PC-3 (cell line): ENCODE results near the gene PPARD. TPM values are rescaled to one million over a fixed set of nuclear protein-coding genes. Genes with fewer than 3 reads are reported as not detected.

ENCODE experiments used
- ATAC-seq: fragments of 200-7000 bp; cut with Tn5 transposase; 2 replicates; pipeline ENCODE4 v1.9.1; 2020; ENCODE audit warnings: mild to moderate bottlenecking, moderate library complexity
- BruUV-seq: library from RNA; stranded (reverse); fragments of 400-500 nt; replicated peaks from 2 replicates; lab custom pipeline; 2021; lab: Mats Ljungman, UMichigan
- CTCF ChIA-PET: fragments of 300-600 bp; sonication (Branson Sonifier 250); formaldehyde crosslinking; loops from one replicate; lab custom pipeline; 2022; ENCODE audit warnings: antibody characterized with exemption; lab: Charles Lee
- POLR2A ChIA-PET: fragments of 300-600 bp; sonication (Branson Sonifier 250); formaldehyde crosslinking; loops from one replicate; lab custom pipeline; 2022; ENCODE audit warnings: antibody characterized with exemption; ENCODE audit not compliant: unreplicated experiment; lab: Charles Lee
- DNase-seq: peaks from one replicate; pipeline ENCODE4 v3.0.0-alpha.2; 2015
- H2AFZ ChIP-seq: fragments of 300-600 bp; sonication (generic); 2 replicates; pipeline ENCODE4 v1.6.0; 2016; ENCODE audit warnings: antibody characterized with exemption, low read length
- H3F3A ChIP-seq: fragments of 300-600 bp; sonication (generic); one replicate; pipeline ENCODE4 v1.6.0; 2017; ENCODE audit warnings: antibody characterized with exemption, low read length, control low read depth, mild to moderate bottlenecking; ENCODE audit not compliant: unreplicated experiment
- H3K27ac ChIP-seq: fragments of 300-600 bp; sonication (generic); 2 replicates; pipeline ENCODE4 v1.5.1; 2016; ENCODE audit warnings: mild to moderate bottlenecking, low read length
- H3K27me3 ChIP-seq: fragments of 300-600 bp; sonication (generic); 2 replicates; pipeline ENCODE4 v1.6.1; 2016; ENCODE audit warnings: low read length, mixed read lengths
- H3K36me3 ChIP-seq: fragments of 300-600 bp; sonication (generic); 2 replicates; pipeline ENCODE4 v1.6.1; 2016; ENCODE audit warnings: low read depth, mixed run types, low read length, mixed read lengths
- H3K4me1 ChIP-seq: fragments of 300-600 bp; sonication (generic); 2 replicates; pipeline ENCODE4 v1.5.1; 2016; ENCODE audit warnings: low read length; ENCODE audit not compliant: insufficient read depth
- H3K4me2 ChIP-seq: fragments of 300-600 bp; sonication (generic); 2 replicates; pipeline ENCODE4 v1.6.0; 2016; ENCODE audit warnings: low read length
- H3K4me3 ChIP-seq: fragments of 300-600 bp; sonication (generic); 2 replicates; pipeline ENCODE4 v1.5.1; 2016; ENCODE audit warnings: mild to moderate bottlenecking, low read length, mixed read lengths
- H3K79me2 ChIP-seq: fragments of 300-600 bp; sonication (generic); 2 replicates; pipeline ENCODE4 v1.6.1; 2017; ENCODE audit warnings: low read length, mixed read lengths
- H3K9ac ChIP-seq: fragments of 300-600 bp; sonication (generic); 2 replicates; pipeline ENCODE4 v1.6.0; 2016; ENCODE audit warnings: mild to moderate bottlenecking, low read length
- H3K9me2 ChIP-seq: fragments of 300-600 bp; sonication (generic); replicated peaks from 2 replicates; pipeline ENCODE4 v1.6.1; 2016; ENCODE audit warnings: mixed run types, low read length, mixed read lengths
- H3K9me3 ChIP-seq: fragments of 300-600 bp; sonication (generic); 2 replicates; pipeline ENCODE4 v1.6.1; 2016; ENCODE audit warnings: low read length, mixed read lengths
- H4K20me1 ChIP-seq: fragments of 300-600 bp; sonication (generic); 2 replicates; pipeline ENCODE4 v1.6.1; 2016; ENCODE audit warnings: low read length, mixed read lengths
- CTCF ChIP-seq: fragments of 300-600 bp; sonication (generic); conservative IDR thresholded peaks from 2 replicates; pipeline ENCODE4 v1.5.1; 2017; ENCODE audit warnings: antibody characterized with exemption, low read depth, mild to moderate bottlenecking, low read length
- EZH2 ChIP-seq: fragments of 300-600 bp; sonication (generic); IDR thresholded peaks from one replicate; pipeline ENCODE4 v1.6.1; 2017; ENCODE audit warnings: antibody characterized with exemption, mild to moderate bottlenecking, low read length; ENCODE audit not compliant: unreplicated experiment
- EZH2phosphoT487 ChIP-seq: fragments of 300-600 bp; sonication (generic); IDR thresholded peaks from 2 replicates; pipeline ENCODE4 v1.6.1; 2018; ENCODE audit warnings: mild to moderate bottlenecking, antibody characterized with exemption, low read length, borderline replicate concordance
- intact Hi-C: fragments of 100-400 bp; cut with micrococcal nuclease; formaldehyde crosslinking; loops from 2 replicates; pipeline ENCODE4 v1.9.0; 2023
- total RNA-seq: library from RNA; depleted of rRNA; stranded (reverse); fragments of >200 nt; gene quantifications from 2 replicates; pipeline ENCODE4 v1.2.3, GENCODE V29; 2014

Gene PPARD
- total RNA-seq, 1 experiment from 2014 or later = 24.5 TPM

- Histone ChIP-seq H3K79me2 (no peaks in the 10 kb centered on the region), H3K27ac (no peak overlapping the region), H4K20me1 (no peaks in the 10 kb centered on the region), H3K9ac (no peak overlapping the region), H3K4me1 (no peaks in the 10 kb centered on the region), H3K27me3 (no peaks in the 10 kb centered on the region), H3K9me3 (no peaks in the 10 kb centered on the region), H3K9me2 (no peaks in the 10 kb centered on the region), H2AFZ (0 out of 2 replicates have a peak overlapping the region, but pooled peaks have one; percentile 22), H3K4me3 (no peak overlapping the region), H3K4me2 (no peak overlapping the region), H3K36me3 (no peaks in the 10 kb centered on the region), H3F3A (no peaks in the 10 kb centered on the region)
- ATAC-seq = no peak
- no peak for TF ChIP-seq EZH2phosphoT487
- no peak for TF ChIP-seq EZH2
- no peak for TF ChIP-seq CTCF
- no TSS peak for BruUV-seq
- ChIA-PET POLR2A (no interaction called here), CTCF (no interaction called here)
- intact Hi-C loops = no loop called here
- DNase-seq = no peak
Observed at GRCh38 chr6:35442693-35443092, 100.3 kb downstream of the PPARD start.

- no peaks in the 10 kb centered on the region for H4K20me1 ChIP-seq
- no peak for ATAC-seq
- H3K9me2 ChIP-seq = no peaks in the 10 kb centered on the region
- no peak overlapping the region for H3K4me3 ChIP-seq
- no peaks in the 10 kb centered on the region for H3K79me2 ChIP-seq
- H3K4me2 ChIP-seq = no peak overlapping the region
- no peaks in the 10 kb centered on the region for H3F3A ChIP-seq
- H3K36me3 ChIP-seq = no peaks in the 10 kb centered on the region
- H3K9me3 ChIP-seq = no peaks in the 10 kb centered on the region
- no peak overlapping the region for H3K9ac ChIP-seq
- H3K27me3 ChIP-seq = no peaks in the 10 kb centered on the region
- no peak for DNase-seq
- H3K4me1 ChIP-seq = no peaks in the 10 kb centered on the region
- ChIA-PET POLR2A (no interaction called here), CTCF (no interaction called here)
- intact Hi-C loops = no loop called here
- no peak for TF ChIP-seq CTCF
- no peak for TF ChIP-seq EZH2phosphoT487
- no peak for TF ChIP-seq EZH2
- BruUV-seq = no TSS peak
- H2AFZ ChIP-seq = no peak overlapping the region
- no peak overlapping the region for H3K27ac ChIP-seq
Observed at GRCh38 chr6:35443341-35444030, 101.1 kb downstream of the PPARD start.

- Histone ChIP-seq H3K27ac (no peak overlapping the region), H3K27me3 (no peaks in the 10 kb centered on the region), H3K36me3 (no peaks in the 10 kb centered on the region), H3F3A (no peaks in the 10 kb centered on the region), H3K79me2 (no peaks in the 10 kb centered on the region), H3K4me1 (peaks cover 4% of the 10 kb centered on the region; the same call in 1 of the 2 replicates), H3K9me2 (no peaks in the 10 kb centered on the region), H3K4me3 (no peak overlapping the region), H2AFZ (no peak overlapping the region), H3K9ac (no peak overlapping the region), H3K9me3 (no peaks in the 10 kb centered on the region), H3K4me2 (no peak overlapping the region), H4K20me1 (no peaks in the 10 kb centered on the region)
- no TSS peak for BruUV-seq
- ChIA-PET POLR2A (no interaction called here), CTCF (no interaction called here)
- peak; percentile 34 for DNase-seq
- intact Hi-C loops = no loop called here
- ATAC-seq = no peak
- TF ChIP-seq CTCF = no peak
Observed at GRCh38 chr6:35445691-35446090, 103.3 kb downstream of the PPARD start.
